Heart left ventricle (tissue), 13 donors: ENCODE measurements around the gene UBE2D3.

Source experiments
- POLR2A ChIP-seq, 2 donors: fragments of 450-650 bp; IDR thresholded peaks; one replicate each; pipeline ENCODE4 v1.6.1; 2017; ENCODE audit warnings: antibody characterized with exemption in 2 of 2, mild to moderate bottlenecking in 2 of 2, moderate library complexity in 2 of 2
- TF ChIP-seq, protein P1 (sequence below), 12 donors: fragments of 200-600 bp; sonication (generic) in 4 of 12; IDR thresholded peaks; one replicate each; pipeline versions ENCODE4 v1.5.0 to v1.8.0; 2018 to 2022; ENCODE audit warnings: antibody characterized with exemption in 12 of 12, mild to moderate bottlenecking in 5 of 12
- donor health status: ischemic (EF 13 %, LVEDD 7.1; RV severe dilation, severe dysfunction).
- donor health status: DM: no; HTN: yes; CAD: no.
- donor health status: DM: no; HTN: no; CAD: no.
- donor health status: ischemic (EF 25% LVEDD 6.9; RV normal size, moderate dysfunction).
- donor health status: ischemic (EF 25% LVEDD 5.7; RV mildly dilated, moderate dysfunction).
- donor health status: ischemic (EF 35%, LVEDD 5.7; RV mildly dilated, moderate dysfunction).
- donor health status: nonischemic (EF 11% LVEDD 7.7; RV severe dilation, severe dysfunction).
- donor health status: DM: yes; HTN: yes; CAD: no.
- donor health status: PGD.
- donor health status: ischemic (EF 29% LVEDD 5.4; RV normal size, mild dysfunction).
- donor health status: nonischemic (EF 23%, LVEDD 6.1; RV moderate dilation, normal function).

DNA sequence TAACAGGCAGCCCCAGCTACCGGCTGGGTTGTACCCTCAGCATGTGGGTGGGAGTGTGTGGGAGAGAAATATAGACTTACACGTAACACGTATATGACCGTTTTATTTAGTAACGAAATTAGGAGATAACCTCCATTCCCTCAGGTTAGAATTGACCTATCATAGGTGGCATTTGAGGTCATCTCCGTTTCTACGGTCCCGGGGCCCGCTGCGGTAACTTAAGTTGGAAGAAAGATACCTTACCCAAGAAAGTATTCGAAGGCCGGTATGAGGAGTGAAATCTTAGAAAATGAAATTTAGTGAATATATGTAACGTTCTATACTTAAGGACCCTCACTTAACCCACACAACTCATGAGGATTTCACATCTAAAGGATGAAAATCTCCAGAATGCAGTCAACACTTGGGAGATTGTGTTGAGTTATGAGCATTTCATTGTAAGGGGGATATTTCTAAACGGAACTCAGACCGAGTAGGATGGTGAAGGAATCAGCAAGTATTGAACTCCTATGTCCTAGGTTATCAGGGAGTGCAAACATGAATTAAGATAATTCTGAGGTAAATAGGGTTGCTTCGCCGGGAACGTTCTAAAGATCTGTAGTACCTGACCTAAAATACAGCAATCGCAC is 42.3 kb upstream of the UBE2D3 start:
- TF ChIP-seq, protein P1, sequence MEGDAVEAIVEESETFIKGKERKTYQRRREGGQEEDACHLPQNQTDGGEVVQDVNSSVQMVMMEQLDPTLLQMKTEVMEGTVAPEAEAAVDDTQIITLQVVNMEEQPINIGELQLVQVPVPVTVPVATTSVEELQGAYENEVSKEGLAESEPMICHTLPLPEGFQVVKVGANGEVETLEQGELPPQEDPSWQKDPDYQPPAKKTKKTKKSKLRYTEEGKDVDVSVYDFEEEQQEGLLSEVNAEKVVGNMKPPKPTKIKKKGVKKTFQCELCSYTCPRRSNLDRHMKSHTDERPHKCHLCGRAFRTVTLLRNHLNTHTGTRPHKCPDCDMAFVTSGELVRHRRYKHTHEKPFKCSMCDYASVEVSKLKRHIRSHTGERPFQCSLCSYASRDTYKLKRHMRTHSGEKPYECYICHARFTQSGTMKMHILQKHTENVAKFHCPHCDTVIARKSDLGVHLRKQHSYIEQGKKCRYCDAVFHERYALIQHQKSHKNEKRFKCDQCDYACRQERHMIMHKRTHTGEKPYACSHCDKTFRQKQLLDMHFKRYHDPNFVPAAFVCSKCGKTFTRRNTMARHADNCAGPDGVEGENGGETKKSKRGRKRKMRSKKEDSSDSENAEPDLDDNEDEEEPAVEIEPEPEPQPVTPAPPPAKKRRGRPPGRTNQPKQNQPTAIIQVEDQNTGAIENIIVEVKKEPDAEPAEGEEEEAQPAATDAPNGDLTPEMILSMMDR (IDR thresholded peaks at IDR 0.05): no peak
- TF ChIP-seq POLR2A (IDR thresholded peaks at IDR 0.05): no peak
